B cell (primary cell): Measurements from ENCODE around the gene SYNGR3.

Experiments
- EZH2 ChIP-seq: IDR thresholded peaks from 2 replicates; pipeline ENCODE4 v1.6.1; 2012; ENCODE audit warnings: borderline replicate concordance, low read depth, mild to moderate bottlenecking, moderate library complexity, low read length; ENCODE audit not compliant: insufficient read depth, poor library complexity, severe bottlenecking
- TF ChIP-seq, protein P1 (sequence below): fragments of 200-600 bp; IDR thresholded peaks from one replicate; pipeline ENCODE4 v1.8.0; 2022; ENCODE audit warnings: antibody characterized with exemption, mild to moderate bottlenecking

DNA sequence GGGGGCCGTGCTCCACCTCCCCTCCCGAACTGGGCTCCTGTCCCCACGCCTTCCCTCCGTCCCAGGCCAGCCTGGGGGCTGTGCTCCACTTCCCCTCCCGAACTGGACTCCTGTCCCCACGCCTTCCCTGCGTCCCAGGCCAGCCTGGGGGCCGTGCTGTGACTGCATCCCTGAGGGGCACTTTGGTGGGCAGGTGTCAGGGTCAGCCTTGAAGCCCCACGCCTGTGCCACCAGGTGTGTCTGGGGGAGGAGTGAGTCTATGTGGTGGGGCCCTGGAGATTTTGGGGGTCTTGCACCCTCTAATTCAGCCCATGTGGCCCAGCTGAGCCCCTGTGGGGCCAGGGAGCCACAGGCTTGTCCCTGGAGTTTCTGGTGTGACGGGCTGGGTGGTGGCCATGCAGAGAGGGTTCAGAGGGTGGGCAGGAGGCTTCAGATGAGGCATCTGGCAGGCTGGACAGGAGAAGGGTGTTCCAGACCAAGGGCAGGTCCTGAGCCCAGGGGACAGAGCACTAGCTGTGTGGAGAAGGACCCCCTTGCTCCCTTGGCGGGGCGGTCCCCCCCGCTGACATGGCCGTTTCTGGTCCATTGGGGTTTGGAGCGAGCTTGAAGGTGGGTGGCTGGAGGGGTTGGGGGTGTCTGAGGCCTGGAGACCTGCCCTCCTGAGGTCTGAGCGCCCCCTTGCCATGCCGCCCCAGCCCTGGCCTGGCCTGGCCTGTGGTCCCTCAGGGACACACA, 45.1 kb downstream of the SYNGR3 start:
- TF ChIP-seq, protein P1, sequence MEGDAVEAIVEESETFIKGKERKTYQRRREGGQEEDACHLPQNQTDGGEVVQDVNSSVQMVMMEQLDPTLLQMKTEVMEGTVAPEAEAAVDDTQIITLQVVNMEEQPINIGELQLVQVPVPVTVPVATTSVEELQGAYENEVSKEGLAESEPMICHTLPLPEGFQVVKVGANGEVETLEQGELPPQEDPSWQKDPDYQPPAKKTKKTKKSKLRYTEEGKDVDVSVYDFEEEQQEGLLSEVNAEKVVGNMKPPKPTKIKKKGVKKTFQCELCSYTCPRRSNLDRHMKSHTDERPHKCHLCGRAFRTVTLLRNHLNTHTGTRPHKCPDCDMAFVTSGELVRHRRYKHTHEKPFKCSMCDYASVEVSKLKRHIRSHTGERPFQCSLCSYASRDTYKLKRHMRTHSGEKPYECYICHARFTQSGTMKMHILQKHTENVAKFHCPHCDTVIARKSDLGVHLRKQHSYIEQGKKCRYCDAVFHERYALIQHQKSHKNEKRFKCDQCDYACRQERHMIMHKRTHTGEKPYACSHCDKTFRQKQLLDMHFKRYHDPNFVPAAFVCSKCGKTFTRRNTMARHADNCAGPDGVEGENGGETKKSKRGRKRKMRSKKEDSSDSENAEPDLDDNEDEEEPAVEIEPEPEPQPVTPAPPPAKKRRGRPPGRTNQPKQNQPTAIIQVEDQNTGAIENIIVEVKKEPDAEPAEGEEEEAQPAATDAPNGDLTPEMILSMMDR = no peak
- TF ChIP-seq EZH2 = no peak
